SIG-M5 treated with dmso at 0.1 percent for 504 hours (cell line): ENCODE data around the gene AKR1B15.
A peak's percentile ranks its signal among the peaks of the same experiment; 100 is the strongest.
"Not testable (repeated sequence)": the region's sequence is repeated elsewhere in the genome, so short reads cannot be mapped to it uniquely, and the experiment has no call there.

Source experiments
- DNase-seq: peaks from one replicate; lab custom pipeline; 2025; ENCODE audit not compliant: unreplicated experiment; lab: John Stamatoyannopoulos, UW

Gene AKR1B15

GRCh38 chr7:134548877-134549276 lies at the start of gene AKR1B15:
TSS of gene AKR1B15 (plus strand) at chr7:134549110. CDS start at chr7:134564620, 15,510 bp downstream.
- DNase-seq = peak; percentile 50

- no peak for DNase-seq
These were observed 48.5 kb upstream of the AKR1B15 start for GRCh38 chr7:134500406-134500805.

DNA sequence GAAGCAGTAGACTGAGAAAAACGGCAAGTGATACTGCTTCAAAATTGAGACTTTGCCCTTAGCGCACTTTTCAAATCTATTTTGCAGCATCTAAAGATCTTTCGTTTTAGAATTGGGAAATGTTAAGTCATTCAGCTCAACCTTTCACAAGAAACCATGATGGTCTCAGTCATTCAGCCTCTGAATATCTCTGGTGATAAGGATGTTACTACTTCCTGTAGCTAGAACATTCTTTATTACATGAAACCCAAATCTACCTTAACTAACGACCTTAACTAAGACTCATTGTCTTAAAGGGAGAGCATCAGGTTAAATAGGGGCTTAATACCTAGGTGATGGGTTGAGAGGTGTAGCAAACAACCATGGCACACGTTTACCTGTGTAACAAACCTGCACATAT lies 47.9 kb upstream of the AKR1B15 start:
- no peak for DNase-seq

DNA sequence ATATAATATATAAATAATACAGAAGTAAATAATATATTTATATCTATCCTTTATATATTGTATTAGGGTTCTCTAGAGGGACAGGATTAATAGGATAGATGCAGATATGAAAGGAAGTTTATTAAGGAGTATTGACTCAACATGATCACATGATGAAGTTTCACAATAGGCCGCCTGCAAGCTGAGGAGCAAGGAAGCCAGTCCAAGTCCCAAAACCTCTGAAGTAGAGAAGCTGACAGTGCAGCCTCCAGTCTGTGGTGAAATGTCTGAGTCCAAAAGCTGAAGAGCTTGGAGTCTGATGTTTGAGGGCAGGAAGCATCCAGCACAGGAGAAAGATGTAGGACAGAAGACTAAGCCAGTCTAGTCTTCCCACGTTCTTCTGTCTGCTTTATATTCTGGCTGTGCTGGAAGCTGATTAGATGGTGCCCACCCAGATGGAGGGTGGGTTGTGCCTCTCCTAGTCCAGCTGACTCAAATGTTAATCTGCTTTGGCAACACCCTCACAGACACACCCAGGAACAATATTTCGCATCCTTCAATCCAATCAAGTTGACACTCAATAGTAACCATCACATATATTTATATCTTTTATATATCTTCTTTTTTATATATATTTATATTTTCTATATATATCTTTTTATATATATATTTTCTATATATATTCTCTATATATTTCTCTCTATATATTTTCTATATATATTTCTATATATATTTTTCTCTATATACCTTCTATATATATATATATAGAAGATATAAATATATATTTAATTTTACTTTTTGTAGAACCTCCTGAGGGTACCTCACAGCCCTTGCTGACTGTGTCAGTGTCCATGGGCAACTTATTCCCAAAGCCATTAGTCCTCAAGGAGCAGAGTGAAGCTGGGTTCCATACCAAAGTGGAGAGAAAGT lies 46.2 kb upstream of the AKR1B15 start:
- DNase-seq = peak; percentile 40

- DNase-seq = no peak
These were observed 44.2 kb upstream of the AKR1B15 start for GRCh38 chr7:134504660-134505164.

DNA sequence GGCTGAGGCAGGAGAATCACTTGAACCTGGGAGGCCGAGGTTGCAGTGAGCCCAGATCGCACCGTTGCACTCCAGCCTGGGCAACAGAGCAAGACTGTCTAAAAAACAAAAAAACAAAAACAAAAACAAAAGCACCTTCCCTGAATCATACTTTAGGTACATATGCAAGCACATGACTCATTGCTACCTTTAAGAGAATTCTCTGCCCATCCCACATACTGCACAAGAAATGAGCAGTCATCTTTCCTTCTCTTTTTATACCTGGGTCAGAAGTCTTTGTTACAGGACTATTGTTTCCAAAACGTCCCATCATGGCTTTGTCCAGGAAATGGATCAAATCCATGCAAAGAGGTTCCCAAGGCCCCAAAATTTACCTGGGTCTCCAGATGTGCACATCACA lies 43.1 kb upstream of the AKR1B15 start:
- no peak for DNase-seq

GRCh38 chr7:134509010-134509409 lies 39.9 kb upstream of the AKR1B15 start:
- no peak for DNase-seq

GRCh38 chr7:134510646-134511045 lies 38.3 kb upstream of the AKR1B15 start:
- no peak for DNase-seq

DNA sequence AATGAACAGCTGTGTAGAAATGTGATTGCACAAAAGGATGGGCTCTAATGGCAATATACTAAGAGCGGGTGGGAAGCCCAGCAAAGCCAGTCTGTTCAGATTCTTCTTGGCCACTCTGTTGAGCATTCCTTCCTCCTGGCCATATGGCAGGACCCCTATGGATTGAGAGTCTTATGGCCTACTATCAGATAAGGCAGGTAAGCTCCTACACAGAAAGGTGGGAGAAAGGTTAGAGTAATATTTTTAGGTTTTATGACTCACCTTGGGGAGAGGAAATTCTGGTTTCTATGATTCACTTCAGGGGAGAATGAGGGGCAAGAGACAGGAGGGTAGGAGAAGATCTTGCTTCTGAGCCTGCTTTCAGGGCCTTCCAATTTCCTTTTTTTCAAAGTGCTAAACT lies 36.6 kb upstream of the AKR1B15 start:
- DNase-seq = no peak

DNA sequence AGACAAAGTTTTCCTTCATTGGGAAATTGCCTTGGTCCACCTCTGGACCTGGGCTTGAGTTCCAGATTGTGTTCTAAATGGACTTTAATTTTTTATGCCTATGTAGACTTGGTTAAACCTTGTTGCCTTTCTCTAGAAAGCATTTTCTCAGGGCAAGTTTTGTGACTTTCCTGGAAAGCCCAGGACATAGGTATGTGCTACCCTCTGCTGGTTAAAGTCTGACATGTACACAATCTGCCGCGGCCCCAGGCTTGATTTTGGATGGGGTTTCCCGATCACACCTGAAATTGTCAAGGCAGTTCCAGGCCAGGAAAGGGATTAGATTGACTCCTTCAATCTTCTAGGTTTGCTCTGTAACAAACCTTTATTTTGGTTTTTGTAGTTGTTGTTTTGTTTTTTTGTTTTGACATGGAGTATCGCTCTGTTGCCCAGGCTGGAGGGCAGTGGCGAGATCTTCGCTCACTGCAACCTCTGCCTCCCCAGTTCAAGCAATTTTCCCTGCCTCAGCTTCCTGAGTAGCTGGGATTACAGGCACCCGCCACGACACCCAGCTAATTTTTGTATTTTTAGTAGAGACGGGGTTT lies 35.6 kb upstream of the AKR1B15 start:
- DNase-seq = peak; percentile 45

DNA sequence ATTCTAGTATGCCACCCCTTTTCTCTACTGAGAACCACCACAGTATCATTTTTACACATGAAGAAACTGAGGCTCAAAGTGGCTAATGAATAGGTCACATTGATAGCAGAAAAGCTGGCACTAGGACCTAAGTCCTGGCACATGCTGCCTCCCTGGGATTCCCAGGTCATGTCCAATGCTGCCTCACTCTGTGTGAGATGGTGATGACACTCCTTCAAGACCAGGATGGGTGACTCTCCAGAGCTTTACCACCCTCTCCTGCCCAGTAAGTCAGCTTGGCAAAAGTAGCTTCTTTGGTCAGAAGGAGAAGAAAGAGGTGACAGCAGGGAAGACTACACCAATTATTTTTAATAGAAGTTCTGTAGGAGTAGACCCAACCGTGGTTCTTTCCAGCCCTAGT lies 34.8 kb upstream of the AKR1B15 start:
- no peak for DNase-seq

DNA sequence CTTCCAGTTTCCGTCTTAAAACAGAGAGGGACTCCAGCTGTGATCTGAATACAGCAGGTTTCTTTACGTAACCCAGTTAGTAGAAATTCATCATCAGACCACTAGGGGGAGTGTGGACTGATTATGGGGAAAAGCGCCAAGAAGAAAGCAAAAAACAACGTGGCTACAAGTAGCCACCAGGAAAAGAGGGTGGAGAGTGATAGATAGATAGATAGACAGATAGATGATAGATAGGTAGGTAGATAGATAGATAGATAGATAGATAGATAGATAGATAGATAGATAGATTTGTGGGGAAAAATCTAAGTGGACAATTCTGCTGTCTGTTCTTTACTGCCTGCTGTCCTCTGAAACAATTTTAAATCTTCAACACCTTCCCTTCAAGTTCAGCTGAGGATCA lies 34.2 kb upstream of the AKR1B15 start:
- peak; percentile 49 for DNase-seq

GRCh38 chr7:134515569-134516468 lies 33.1 kb upstream of the AKR1B15 start:
- no peak for DNase-seq

- DNase-seq = no peak
These were observed 28.8 kb upstream of the AKR1B15 start for GRCh38 chr7:134520130-134520529.

DNA sequence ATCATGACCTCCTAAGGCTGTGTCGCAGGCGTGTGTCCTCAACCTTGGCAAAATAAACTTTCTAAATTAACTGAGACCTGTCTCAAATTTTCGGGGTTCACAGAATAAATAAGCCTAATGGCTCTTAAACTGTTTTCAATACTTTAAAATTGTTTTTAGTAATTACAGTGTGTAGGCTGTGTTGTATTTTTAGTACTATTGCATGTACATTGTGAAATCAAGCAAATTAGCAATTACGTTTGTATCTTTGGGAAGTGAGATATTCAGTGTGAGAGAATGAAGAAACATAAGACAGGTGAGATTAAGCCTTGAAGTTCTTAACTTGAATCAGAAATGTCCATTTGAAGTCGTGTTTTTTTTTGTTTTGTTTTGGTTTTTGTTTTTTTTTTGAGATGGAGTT lies 26.3 kb upstream of the AKR1B15 start:
- DNase-seq = no peak

DNA sequence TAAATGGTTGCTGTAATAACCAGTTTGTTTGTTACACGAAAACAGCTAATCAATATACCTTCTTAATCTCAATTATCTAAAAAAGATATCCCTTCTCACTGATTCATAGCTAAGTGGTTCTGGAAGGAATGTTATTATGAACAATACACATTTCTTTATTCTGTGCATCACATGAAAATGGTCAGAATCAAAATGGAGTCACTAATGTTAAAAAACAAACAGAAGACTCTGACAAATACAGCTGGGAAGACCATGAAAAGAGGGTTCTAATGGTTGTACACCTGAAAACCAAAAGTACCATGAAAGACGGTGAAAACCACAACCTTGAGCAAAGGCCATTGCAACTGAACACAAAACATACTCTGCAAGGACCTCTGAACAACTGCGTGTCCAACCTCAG lies 23.5 kb upstream of the AKR1B15 start:
- not testable (repeated sequence) for DNase-seq

GRCh38 chr7:134526552-134527248 lies 22.2 kb upstream of the AKR1B15 start:
- DNase-seq = not testable (repeated sequence)

DNA sequence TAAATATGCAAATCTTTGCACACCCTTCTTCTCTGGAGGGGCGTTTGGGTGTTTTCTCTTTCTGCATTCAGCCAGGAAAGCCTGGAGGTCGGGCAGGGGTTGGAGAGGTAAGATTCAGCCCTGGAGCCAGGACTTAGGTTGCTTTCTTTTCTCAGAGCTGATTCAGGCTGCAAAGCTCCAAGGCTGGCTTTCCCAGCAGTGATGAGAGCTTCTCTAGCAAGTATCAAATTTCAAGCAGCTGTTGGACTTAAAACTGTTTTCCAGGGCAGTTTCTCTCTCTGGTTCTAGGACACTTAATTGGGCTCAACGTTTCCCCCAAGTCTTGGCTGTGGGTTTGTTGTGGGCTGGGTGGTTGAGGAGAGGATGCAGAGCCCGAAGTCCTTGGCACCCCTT lies 20.9 kb upstream of the AKR1B15 start:
- no peak for DNase-seq

DNA sequence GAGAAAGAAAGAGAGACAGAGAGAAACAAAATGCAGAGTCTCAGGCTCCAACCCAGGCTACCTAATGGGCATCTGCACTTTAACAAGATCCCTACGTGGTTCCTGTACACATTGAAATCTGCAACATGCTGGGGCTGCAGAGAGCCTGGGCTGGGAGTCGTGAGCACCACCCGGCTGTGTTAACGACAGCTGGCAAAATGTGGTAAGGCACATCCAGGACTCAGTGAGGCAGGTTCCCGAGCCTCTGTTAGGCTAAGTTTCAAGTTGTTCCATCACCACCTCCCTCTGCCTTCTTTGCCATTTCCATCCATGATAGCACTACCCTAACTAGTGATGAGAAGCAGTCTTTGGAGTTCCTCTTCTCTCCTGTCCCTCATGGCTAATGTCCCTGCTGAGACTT lies 20.2 kb upstream of the AKR1B15 start:
- no peak for DNase-seq

- no peak for DNase-seq
These were observed 18.4 kb upstream of the AKR1B15 start for GRCh38 chr7:134530460-134530859.
